Liver (tissue), 3 donors: Measurements from ENCODE around the gene PAAF1.

Experiments
- CTCF ChIP-seq: fragments of 150-350 bp; IDR thresholded peaks from 2 replicates; pipeline ENCODE4 v1.5.1; 2017; ENCODE audit warnings: improper control_type of control experiment, low read depth, low read length; ENCODE audit not compliant: missing input control
- EGR1 ChIP-seq, 2 donors: IDR thresholded peaks; 2 replicates each; pipeline ENCODE4 v1.6.1; 2016 to 2018; ENCODE audit warnings: antibody characterized with exemption in 2 of 2, low read depth in 2 of 2
- SP1 ChIP-seq: IDR thresholded peaks from 2 replicates; pipeline ENCODE4 v1.6.1; 2018; ENCODE audit warnings: antibody characterized with exemption, mild to moderate bottlenecking
- TF ChIP-seq, protein P1 (sequence below): IDR thresholded peaks from 2 replicates; pipeline ENCODE4 v1.6.1; 2016; ENCODE audit warnings: antibody characterized with exemption, mild to moderate bottlenecking
- donor health status: healthy.
- donor health status: healthy.

GRCh38 chr11:73940801-73941570 lies 64.2 kb downstream of the PAAF1 start:
- TF ChIP-seq CTCF = no peak
- TF ChIP-seq SP1 = no peak
- TF ChIP-seq, protein P1, sequence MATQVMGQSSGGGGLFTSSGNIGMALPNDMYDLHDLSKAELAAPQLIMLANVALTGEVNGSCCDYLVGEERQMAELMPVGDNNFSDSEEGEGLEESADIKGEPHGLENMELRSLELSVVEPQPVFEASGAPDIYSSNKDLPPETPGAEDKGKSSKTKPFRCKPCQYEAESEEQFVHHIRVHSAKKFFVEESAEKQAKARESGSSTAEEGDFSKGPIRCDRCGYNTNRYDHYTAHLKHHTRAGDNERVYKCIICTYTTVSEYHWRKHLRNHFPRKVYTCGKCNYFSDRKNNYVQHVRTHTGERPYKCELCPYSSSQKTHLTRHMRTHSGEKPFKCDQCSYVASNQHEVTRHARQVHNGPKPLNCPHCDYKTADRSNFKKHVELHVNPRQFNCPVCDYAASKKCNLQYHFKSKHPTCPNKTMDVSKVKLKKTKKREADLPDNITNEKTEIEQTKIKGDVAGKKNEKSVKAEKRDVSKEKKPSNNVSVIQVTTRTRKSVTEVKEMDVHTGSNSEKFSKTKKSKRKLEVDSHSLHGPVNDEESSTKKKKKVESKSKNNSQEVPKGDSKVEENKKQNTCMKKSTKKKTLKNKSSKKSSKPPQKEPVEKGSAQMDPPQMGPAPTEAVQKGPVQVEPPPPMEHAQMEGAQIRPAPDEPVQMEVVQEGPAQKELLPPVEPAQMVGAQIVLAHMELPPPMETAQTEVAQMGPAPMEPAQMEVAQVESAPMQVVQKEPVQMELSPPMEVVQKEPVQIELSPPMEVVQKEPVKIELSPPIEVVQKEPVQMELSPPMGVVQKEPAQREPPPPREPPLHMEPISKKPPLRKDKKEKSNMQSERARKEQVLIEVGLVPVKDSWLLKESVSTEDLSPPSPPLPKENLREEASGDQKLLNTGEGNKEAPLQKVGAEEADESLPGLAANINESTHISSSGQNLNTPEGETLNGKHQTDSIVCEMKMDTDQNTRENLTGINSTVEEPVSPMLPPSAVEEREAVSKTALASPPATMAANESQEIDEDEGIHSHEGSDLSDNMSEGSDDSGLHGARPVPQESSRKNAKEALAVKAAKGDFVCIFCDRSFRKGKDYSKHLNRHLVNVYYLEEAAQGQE = no peak
- TF ChIP-seq EGR1 (IDR thresholded peaks at IDR 0.05; ENCODE audit: low read depth in 2 of 2) = no peak
